DOHH2 (cell line): ENCODE data around the gene WDR13.

Experiments used
- EZH2phosphoT487 ChIP-seq: fragments of 200-600 bp; sonication (generic); IDR thresholded peaks from 2 replicates; pipeline ENCODE4 v1.6.1; 2017; ENCODE audit warnings: borderline replicate concordance, mild to moderate bottlenecking, antibody characterized with exemption, low read length, moderate library complexity, mixed read lengths
- TF ChIP-seq, protein P1 (sequence below): fragments of 200-600 bp; sonication (generic); IDR thresholded peaks from one replicate; pipeline ENCODE4 v1.5.1; 2014; ENCODE audit warnings: antibody characterized with exemption, mild to moderate bottlenecking, low read depth, low read length; ENCODE audit not compliant: poor library complexity, severe bottlenecking

DNA sequence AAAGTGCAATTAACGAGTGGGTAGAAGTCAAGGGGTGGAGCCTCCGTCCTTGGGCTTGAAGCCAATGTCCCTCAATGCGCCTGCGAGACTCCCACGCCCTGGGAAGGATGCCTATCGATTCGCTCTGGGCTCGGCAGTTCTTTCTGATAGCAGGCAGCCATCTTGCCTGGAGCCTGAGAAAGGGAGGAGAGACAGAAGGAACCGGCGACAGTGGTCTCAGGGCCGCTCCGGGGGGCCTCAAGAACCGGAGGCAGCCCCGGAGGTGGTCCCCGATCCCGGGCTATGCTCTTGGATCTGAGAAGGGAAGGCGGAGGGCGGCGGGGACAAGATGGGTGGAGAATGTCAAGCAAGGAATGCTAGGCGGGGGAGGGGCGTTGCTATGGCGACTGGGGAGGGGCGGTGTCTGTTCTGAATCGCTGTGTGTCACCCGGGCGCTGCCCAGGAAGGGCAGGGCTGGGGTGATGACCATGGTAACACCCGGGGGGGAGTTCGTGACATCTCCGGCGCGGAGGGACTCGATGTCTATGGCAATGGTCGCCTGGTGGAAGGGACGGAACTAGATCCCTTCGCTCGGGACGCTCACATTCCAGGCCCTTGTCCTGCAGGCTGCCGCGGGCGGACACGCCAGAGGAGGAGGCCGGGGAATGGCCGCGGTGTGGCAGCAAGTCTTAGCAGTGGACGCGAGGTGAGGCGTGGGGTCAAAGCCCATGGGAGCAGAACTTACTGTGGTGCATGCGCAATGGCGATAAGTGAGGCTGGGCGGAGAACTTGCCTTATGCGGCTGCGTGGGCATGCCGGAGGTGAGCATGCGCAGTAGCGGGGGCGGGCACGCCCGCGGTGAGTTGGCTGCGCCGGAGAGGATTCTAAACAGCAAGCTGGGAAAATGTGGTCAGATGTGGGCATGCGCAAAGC, at the start of gene WDR13:
- no peak for TF ChIP-seq EZH2phosphoT487
- TF ChIP-seq, protein P1, sequence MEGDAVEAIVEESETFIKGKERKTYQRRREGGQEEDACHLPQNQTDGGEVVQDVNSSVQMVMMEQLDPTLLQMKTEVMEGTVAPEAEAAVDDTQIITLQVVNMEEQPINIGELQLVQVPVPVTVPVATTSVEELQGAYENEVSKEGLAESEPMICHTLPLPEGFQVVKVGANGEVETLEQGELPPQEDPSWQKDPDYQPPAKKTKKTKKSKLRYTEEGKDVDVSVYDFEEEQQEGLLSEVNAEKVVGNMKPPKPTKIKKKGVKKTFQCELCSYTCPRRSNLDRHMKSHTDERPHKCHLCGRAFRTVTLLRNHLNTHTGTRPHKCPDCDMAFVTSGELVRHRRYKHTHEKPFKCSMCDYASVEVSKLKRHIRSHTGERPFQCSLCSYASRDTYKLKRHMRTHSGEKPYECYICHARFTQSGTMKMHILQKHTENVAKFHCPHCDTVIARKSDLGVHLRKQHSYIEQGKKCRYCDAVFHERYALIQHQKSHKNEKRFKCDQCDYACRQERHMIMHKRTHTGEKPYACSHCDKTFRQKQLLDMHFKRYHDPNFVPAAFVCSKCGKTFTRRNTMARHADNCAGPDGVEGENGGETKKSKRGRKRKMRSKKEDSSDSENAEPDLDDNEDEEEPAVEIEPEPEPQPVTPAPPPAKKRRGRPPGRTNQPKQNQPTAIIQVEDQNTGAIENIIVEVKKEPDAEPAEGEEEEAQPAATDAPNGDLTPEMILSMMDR: no peak
